Stimulated activated CD4-positive, alpha-beta T cell treated with anti-CD3 and anti-CD28 coated beads, Interleukin-15, amount 100 ng/mL, for 1 hour (primary cell): ENCODE measurements around the gene PLCL1.

ENCODE experiments used
- DNase-seq, 2 donors: peaks; one replicate each; pipeline ENCODE4 v3.0.0-alpha.2; 2020; ENCODE audit warnings: low read depth in 1 of 2, low spot score in 1 of 2

The PLCL1 gene

GRCh38 chr2:198053148-198053547 lies 248.8 kb downstream of the PLCL1 start:
- no peak for DNase-seq

GRCh38 chr2:198053776-198054175 lies 249.4 kb downstream of the PLCL1 start:
- DNase-seq = no peak

GRCh38 chr2:198054299-198054698 lies 249.9 kb downstream of the PLCL1 start:
- DNase-seq = peak; percentile 10 to 23

- DNase-seq = no peak
Measured at GRCh38 chr2:198055716-198056115, 251.3 kb downstream of the PLCL1 start.

GRCh38 chr2:198056836-198057235 lies 252.4 kb downstream of the PLCL1 start:
- no peak for DNase-seq

GRCh38 chr2:198059800-198060199 lies 255.4 kb downstream of the PLCL1 start:
- no peak for DNase-seq

GRCh38 chr2:198060277-198060676 lies 255.9 kb downstream of the PLCL1 start:
- no peak for DNase-seq

GRCh38 chr2:198062826-198063225 lies 258.4 kb downstream of the PLCL1 start:
- DNase-seq = no peak

GRCh38 chr2:198063242-198063641 lies 258.8 kb downstream of the PLCL1 start:
- no peak for DNase-seq

- DNase-seq = no peak
Measured at GRCh38 chr2:198065322-198065721, 260.9 kb downstream of the PLCL1 start.

GRCh38 chr2:198066597-198066996 lies 262.2 kb downstream of the PLCL1 start:
- no peak for DNase-seq

- DNase-seq = no peak
Measured at GRCh38 chr2:198072655-198073054, 268.3 kb downstream of the PLCL1 start.

- DNase-seq = no peak
Measured at GRCh38 chr2:198073253-198073652, 268.9 kb downstream of the PLCL1 start.

GRCh38 chr2:198077477-198077876 lies 273.1 kb downstream of the PLCL1 start:
- DNase-seq = no peak

- DNase-seq = no peak
Measured at GRCh38 chr2:198080879-198081765, 276.7 kb downstream of the PLCL1 start.

- no peak for DNase-seq
Measured at GRCh38 chr2:198084156-198084555, 279.8 kb downstream of the PLCL1 start.

GRCh38 chr2:198096002-198096401 lies 291.6 kb downstream of the PLCL1 start:
- no peak for DNase-seq

- no peak for DNase-seq
Measured at GRCh38 chr2:198096965-198097364, 292.6 kb downstream of the PLCL1 start.

- DNase-seq = no peak
Measured at GRCh38 chr2:198097630-198098029, 293.2 kb downstream of the PLCL1 start.

GRCh38 chr2:198098386-198098785 lies 294.0 kb downstream of the PLCL1 start:
- DNase-seq = no peak

- DNase-seq = no peak
Measured at GRCh38 chr2:198098918-198099317, 294.5 kb downstream of the PLCL1 start.

GRCh38 chr2:198100346-198100745 lies 296.0 kb downstream of the PLCL1 start:
- DNase-seq = no peak

- no peak for DNase-seq
Measured at GRCh38 chr2:198101688-198102087, 297.3 kb downstream of the PLCL1 start.
